GM19468 (cell line): ENCODE results near the gene CFI.

Experiments used
- ATAC-seq: cut with Tn5 transposase; IDR thresholded peaks from one replicate; pipeline ENCODE4 v1.9.1; 2021; ENCODE audit warnings: mild to moderate bottlenecking, moderate library complexity, moderate number of reproducible peaks; ENCODE audit not compliant: unreplicated experiment; ENCODE audit errors: extremely low read depth

Gene CFI

DNA sequence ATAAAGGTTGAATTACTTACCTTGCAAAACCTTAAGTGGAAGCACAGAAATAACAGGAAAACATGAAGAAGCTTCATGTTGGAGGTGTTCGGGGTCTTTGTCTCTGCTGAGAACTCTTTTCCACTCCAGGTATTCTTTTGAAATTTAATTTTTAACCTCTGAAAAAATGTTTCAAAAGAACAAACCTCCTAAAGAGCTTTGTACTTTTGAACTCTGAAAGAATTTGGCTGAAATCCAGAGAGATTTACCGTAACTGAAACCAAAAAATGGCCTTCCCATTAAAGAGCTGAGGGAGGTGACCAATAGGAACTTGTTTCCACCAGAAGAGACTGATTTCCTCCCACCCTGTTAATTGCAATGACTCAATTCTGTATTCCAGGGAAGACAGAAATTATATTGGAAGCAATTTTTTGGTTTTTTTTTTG, at the start of gene CFI:
Gene CFI (minus strand): TSS at position 105 of the 425 bp plus-strand sequence. CDS start 28 bp downstream, at position 77.
- ATAC-seq, result no peak

DNA sequence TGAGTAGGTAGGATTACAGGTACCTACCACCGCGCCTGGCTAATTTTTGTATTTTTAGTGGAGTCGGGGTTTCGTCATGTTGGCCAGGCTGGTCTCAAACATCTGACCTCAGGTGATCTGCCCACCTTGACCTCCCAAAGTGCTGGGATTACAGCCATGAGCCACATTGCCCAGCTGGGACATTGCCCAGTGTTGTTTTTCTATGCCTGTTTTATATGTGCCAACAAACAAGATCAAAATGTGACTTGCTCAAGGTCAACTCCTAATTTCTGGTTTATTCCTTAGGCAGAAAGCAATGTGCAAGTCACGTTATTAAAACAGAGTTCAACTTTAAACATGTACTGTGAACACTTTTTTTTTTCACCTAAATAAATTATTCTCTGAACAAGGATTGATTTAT, 48.8 kb upstream of the CFI start:
- no peak for ATAC-seq

DNA sequence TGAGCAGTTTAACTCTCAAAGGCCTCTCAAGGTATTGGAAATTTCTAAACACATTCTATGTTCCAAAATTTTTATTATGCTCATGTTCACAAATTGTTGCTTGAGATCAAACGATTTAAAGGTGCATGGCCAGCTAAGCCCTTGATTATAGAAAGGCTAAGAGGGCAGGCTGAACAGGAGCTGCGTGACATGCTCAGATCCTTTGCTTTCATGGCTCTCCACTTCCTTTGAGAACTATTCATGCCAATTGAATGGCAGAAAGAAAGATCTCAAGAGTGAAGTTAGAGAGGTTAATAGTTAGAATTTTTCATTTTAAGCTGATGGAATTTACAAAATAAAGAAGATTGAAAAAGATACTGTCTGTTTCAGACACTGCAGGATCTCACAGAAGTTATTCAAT, 46.7 kb upstream of the CFI start:
- no peak for ATAC-seq

DNA sequence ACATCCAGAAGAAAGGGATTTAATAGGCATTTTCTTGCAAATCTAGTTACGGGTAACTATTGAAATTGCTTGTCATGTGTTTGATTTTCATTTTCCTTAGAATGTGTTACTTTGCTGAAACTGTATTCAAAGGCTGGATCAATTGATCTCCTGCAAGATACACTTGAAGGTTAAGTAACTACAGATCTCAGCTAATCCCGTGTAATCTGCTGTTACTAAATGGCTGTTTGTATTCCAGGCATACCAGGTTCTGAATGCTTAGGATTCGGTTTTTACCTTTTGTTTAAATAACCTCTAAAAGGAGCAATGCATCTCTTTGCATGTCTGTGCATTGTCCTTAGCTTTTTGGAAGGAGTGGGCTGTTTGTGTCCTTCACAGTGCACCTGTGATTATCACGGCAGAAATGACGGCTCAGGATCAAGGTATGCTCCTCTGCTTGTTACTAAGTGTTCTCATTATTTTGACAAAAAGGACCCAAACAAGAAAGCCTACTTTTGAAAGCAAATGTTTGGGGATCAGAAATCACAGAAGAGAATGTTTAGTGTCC, 46.2 kb upstream of the CFI start, which contains the start of gene LRIT3:
Gene LRIT3 (plus strand): TSS at position 212 of the 547 bp plus-strand sequence. CDS start 95 bp downstream, at position 307.
- no peak for ATAC-seq

DNA sequence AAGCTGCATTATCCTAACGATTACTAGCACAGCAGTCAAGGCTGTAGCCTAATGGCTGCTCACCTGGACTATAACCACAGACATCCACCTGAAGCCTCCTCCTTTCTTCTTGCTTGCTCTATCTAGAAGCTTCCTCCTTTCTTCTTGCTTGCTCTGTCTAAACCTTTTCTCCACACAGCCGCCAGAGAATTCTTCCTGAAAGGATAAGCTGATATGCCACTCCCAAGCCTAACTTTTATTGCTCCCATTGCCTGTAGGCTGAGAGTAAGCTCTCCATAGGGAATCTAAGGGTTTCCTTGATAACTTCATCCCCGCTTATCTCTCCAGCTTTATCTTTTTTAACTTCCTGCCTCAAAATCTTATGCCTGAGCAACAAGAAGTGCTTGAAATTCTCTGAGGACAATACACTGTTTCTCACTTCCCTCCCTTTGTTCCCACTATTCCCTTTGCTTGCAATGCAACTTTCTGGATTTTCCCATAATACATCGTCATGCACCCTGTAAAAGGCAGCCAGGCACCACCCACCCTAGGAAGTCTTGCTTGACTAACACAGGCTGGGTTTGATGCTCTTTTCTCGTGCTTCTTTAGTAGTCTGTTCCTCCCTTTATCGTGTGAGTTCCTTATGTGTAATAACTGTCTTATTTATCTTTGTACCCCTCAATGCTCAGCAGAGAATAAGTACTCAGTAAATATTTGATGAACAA, 44.7 kb upstream of the CFI start:
- no peak for ATAC-seq

DNA sequence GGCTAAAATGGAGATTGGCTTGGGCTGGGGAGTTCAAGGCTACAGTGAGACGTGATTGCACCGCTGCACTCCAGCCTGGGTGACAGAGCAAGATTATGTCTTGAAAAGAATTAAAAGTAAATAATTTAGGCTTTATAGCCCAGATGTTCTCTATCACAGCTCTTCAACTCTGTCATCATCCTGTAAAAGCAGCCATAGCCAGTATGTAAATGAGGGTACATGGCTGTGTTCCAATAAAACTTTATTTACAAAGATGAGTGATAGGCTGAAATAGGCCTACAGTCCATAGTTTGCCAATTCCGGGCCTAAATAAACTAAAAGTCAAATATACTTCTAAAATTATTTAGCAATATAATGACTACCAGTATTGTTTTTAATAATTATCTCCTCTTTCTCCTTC, 35.2 kb upstream of the CFI start:
- ATAC-seq, result no peak

DNA sequence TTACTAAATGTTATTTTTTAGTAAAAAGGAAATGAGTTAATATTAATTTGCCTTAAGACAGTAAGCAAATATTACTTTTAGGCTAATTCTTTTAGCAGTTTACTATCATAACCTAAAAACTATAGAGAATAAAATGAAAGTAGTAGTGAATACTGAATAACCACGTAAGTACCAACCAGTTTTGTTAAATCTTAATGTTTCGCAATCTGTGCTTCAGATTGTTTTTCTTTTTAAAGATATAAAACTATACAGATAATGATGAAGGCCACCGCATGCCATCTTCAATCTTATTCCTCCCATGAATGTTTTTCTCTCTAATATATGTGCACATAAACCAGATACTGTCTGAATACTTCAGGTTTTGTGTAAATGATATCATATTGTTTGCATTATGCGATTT, 32.0 kb upstream of the CFI start:
- no peak for ATAC-seq

DNA sequence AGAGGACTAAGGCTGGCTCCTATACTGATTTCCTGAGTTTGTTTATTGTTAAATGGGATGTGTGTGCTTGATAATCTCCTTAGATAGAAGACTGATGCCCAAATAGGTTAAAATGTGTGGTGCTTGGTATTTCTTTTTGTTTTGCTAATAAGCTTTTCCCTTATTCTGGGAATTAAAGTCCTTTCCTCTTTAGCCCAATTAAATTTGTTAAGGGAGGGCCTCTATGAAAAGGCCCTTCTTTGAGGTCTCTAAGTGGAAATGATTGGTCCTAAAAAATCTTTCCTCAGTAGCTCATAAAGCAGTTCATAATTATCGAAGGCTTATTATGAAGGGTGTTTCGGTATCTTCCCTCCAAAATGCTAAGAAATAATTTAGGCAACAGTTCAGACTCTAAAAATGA, 25.9 kb upstream of the CFI start, which contains the start of gene RRH:
Gene RRH (plus strand): TSS at position 301 of the 400 bp plus-strand sequence. CDS start 56 bp downstream, at position 357.
- ATAC-seq, result no peak

DNA sequence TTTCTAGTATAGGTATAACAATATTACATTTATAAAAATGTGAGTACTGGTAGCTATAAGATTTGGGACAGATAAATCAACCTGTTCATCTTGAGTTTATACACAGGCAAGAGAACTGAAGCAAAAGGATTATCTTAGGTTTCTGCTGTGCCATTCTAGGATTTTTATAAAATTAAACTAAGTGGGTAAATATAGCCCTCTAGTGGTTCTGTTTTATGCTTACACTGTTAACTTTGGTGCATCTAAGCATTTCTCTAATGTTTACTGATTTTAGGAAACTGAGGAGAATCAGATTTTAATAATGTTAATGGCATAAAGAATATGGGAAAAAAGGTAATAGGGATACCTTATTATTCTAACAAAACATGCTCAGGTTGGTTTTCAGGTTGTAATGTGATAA, 24.9 kb upstream of the CFI start:
- no peak for ATAC-seq

DNA sequence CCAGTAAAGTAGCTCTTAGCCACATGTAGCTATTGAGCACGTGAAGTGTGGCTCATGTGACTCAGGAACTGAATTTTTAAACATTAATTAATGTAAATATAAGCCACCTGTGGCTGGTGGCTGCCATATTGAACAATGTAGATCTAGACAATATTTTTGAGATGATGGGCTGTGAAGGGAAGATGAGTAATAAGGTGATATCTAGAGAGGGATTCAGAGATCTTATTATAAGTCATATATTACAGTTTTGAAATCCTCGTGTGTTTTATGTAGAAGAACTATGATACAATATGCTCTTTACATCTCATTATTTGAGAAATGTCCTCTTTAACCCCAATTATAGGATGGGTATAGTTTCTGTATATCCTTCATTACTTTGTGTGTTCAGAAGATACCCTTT, 19.4 kb upstream of the CFI start:
- no peak for ATAC-seq

DNA sequence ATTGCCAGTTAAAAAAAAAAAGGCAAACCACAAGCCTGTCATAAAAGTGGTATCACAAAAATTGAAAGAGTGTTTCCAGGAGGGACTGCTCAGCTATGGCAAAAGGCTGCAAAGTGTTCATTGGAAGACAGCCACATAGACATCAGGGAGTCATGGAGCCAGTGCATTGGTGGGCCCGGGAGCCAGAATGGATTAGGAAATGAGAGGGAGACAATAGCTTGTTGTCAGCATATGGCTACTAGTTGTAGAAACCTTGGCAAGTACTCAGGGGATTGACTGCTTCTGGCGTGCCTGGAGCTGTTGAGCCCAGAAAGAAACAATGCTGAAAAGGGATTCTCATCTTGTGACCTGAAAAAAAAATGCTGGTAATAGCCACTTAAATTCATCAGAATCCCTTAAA, 18.8 kb upstream of the CFI start:
- ATAC-seq, result no peak

DNA sequence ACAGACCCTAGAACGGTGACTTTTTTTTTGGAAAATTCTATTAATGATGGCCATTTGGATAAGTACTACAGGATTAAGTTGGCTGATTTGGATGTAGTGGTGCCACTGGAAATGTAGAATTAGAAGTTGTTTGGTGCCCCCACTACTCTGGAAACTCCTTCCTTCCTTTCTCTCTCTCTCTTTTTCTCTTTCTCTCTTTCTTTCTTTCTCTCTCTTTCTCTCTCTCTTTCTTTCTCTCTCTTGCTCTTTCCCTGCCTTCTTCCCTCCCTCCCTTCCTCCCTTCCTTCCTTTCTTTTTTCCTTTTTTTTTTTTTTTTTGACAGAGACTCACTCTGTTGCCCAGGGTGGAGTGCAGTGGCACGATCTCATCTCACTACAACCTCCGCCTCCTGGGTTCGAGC, 16.5 kb upstream of the CFI start:
- no peak for ATAC-seq

DNA sequence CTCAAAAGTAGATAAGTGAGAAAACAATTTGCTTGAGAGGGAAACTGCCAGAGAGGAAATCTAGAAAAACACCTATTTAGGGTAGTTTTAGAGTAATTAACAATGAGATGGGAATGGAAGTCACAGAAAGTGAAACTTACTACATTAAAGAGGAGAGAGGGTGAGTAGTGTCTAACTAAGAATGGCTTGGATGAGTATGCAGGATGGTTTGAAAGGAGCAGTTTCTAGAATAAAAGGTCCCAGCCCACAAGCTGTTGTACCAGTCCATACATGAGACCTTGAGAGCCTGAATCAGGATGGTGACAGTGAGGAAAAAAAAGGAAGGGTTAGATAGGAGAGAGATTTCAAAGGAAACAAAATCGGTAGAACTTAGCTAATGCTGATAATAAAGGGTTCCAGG, 15.1 kb upstream of the CFI start:
- no peak for ATAC-seq

DNA sequence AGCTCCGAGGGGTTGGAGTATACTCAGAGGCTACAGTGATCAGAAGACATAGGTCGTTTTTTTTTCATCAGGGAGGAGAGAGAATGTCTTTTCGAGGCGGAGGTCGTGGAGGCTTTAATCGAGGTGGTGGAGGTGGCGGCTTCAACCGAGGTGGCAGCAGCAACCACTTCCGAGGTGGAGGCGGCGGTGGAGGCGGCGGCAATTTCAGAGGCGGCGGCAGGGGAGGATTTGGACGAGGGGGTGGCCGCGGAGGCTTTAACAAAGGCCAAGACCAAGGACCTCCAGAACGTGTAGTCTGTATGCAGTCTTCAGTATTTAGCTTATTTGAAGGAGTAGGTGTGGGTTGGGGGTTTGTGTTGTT, 14.3 kb upstream of the CFI start:
- no peak for ATAC-seq

DNA sequence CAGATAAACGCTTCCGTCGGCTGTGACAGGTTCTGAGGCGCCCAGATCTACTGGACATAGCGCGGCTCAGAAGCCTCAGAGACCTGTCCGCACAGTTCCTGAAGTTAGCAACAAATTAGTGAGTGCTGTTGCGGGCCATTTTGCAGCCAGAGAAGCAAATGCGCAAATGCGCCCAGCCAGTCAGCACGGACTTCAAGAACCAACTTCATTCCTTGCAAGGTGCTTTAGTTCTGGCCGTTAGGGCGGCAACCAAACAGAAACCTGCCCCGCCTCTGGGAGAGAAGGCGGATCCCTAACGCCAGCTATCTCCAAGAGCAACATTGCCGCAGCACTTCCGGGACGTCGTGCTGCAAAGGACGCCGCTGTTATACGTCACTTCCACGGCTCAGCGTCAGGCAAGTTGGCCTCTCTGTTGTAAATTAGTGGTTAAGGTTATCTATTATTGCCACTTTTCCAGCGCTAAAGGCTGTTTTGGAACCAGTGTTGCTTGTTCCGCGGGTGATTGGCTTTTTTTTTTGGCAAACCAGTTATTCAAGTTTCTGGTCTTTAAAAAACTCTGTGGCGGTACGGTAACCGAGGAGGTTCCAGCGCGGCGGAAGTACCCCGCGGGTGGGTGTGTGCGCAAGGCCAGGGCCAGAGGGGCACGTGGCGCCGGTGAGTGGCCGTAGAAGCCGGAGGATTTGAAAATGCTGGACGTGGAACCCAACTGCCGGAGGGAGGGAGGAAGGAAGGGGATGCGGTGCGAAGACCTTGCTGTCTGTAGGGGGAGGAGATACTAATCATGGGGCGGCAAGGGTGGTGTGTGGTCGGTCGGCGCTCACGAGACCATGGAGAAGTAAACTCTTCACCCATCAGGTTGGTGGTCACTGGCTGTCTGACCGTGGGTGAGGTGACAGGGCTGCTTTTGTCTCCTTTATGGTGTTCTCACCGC, 13.6 kb upstream of the CFI start, which contains the start of gene GAR1:
Gene GAR1 (plus strand): TSS at position 612 of the 931 bp plus-strand sequence. CDS start 403 bp downstream, outside the sequence.
- peak; percentile 99 for ATAC-seq

DNA sequence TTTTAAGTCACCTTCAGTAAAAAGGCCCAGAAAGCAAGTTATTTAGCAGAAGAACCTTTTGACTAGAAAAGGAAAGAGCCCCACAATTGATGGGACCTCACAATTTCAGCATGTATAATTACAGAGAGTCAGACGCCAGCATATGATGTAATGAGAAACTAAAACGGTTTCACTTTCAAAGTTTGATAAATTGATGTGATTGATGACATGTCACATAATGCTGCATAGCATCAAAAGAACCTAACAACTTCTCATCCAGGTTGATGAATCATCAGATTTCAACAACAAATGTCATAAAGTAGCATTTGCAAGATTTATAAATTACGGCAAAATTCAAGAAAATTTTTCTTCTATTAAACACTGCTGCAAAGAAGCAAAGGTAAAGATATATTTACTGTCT, 9.9 kb upstream of the CFI start:
- no peak for ATAC-seq

DNA sequence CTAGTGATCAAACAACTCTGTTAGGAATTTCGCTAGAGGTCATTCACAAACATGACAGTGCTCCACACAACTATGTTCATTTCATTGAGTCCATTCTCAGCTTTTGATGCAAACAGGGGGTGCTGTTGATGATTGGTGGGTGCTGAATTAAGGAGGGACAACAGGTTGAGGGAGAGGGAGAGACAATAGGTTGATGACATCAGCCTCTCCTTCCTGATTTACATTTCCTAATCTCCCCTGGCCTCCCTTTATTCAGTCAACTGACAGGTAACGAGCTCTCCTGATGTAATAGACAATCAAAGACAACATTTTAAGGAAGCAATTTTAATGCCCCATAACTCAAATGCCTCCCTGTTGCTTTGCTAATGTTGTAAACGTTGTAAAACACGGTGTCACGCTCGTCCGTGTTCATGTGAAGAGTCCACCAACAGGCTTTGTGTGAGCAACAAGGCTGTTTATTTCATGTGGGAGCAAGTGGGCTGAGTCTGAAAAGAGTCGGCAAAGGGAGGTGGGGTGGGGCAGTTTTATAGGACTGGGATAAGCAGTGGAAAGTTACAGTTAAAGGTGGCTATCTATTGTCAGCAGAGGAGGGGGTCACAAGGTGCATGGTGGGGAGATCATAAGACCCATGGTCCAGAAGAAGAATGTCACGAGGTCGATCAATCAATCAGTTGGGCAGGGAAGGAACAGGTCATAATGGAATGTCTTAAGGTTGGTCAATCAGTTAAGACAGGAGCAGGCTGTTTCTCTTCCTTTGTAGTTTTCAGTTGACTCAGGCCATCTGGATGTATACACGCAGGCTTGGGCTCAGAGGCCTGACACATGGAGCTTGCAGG, 9.0 kb upstream of the CFI start:
- ATAC-seq, result no peak

DNA sequence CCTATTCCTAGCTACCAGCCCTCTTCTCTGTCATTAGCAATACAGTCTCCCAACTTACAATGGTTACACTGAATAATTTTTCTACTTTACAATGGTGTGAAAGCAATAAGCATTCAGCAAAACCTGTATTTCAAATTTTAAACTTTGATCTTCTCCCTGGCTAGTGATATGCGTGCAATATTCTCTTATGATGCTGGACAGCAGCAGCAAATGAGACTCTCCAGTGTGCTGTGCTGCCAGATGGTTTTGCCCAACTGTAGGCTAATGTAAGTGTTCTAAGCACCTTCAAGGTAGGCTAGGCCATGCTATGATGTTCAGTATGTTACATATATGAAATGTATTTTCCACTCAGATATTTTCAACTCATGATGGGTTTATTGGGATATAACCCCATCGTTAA, 7.9 kb upstream of the CFI start:
- no peak for ATAC-seq

DNA sequence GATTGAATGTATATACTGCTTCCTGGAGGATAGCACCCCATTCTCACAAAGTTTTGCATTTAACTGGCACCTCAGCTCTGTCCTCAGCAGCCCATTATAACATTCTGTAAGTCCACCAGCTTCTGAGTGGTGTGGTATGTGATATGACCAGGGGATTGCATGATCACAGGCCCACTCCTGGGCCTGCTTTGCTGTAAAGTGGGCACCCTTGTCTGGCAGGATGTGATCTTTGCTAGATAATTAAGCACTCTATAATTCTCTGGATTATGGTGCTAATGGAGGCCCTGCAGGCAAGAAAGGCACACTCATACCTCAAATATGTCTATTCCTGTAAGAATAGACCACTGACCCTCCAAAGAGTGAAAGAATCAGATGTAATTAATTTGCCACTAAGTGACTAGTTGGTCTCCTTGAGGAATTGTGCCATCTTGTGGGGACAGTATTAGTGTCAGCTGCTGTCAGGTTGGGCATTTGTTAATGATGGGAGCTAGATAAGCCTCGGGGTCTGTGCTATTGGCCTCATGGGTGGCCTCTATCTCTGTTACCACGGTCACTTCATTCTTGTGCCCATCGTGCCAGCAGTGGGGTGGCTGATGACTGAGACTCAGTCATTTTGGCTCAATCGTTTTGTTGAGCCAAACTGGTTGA, 2.2 kb upstream of the CFI start:
- ATAC-seq, result no peak
